Keratinocyte (primary cell): ENCODE data around the gene ROR2. TPM values are rescaled to one million over a fixed set of nuclear protein-coding genes. Genes with fewer than 3 reads are reported as not detected.

Experiments
- DNase-seq: peaks from one replicate; pipeline ENCODE4 v3.0.0-alpha.2; 2011; ENCODE audit warnings: low read depth, missing footprints, low spot score
- FAIRE-seq: peaks from 2 replicates; lab custom pipeline; 2011; peaks lifted over from hg19 to GRCh38; lab: Jason Lieb, UNC
- H2AFZ ChIP-seq: 2 replicates; pipeline ENCODE4 v1.6.0; 2012; ENCODE audit warnings: low read length, control low read depth, inconsistent platforms; ENCODE audit not compliant: control insufficient read depth
- H3K27ac ChIP-seq: 2 replicates; pipeline ENCODE4 v1.5.1; 2011; ENCODE audit warnings: low read length; ENCODE audit not compliant: control insufficient read depth, insufficient read depth
- H3K27me3 ChIP-seq: 3 replicates; pipeline ENCODE4 v1.6.0; 2011; ENCODE audit warnings: low read length; ENCODE audit not compliant: control insufficient read depth, insufficient read depth; ENCODE audit errors: extremely low read depth
- H3K36me3 ChIP-seq, 2 experiments: 2 replicates in 1 of 2; 3 replicates in 1 of 2; pipeline ENCODE4 v1.5.1; 2011; ENCODE audit warnings: low read length in 2 of 2, mild to moderate bottlenecking in 1 of 2; ENCODE audit not compliant: control insufficient read depth in 2 of 2, insufficient read depth in 2 of 2; ENCODE audit errors: extremely low read depth in 1 of 2
- H3K4me1 ChIP-seq: 3 replicates; pipeline ENCODE4 v1.5.1; 2011; ENCODE audit warnings: low read length; ENCODE audit not compliant: control insufficient read depth, insufficient read depth; ENCODE audit errors: extremely low read depth
- H3K4me2 ChIP-seq: 3 replicates; pipeline ENCODE4 v1.6.0; 2011; ENCODE audit warnings: low read depth, low read length; ENCODE audit not compliant: control insufficient read depth, insufficient read depth; ENCODE audit errors: extremely low read depth
- H3K4me3 ChIP-seq, 3 experiments: fragments of 200-600 bp in 1 of 3; sonication (generic) in 1 of 3; 2 replicates in 2 of 3; 3 replicates in 1 of 3; pipeline ENCODE4 v1.5.1; 2011 to 2016; ENCODE audit warnings: low read length in 3 of 3, mild to moderate bottlenecking in 3 of 3, control low read depth in 2 of 3, inconsistent platforms in 1 of 3, low read depth in 1 of 3, mixed read lengths in 1 of 3, mixed run types in 1 of 3, moderate library complexity in 1 of 3; ENCODE audit not compliant: control insufficient read depth in 2 of 3, insufficient read depth in 2 of 3; ENCODE audit errors: extremely low read depth in 1 of 3
- H3K79me2 ChIP-seq: 2 replicates; pipeline ENCODE4 v1.6.0; 2012; ENCODE audit warnings: low read length; ENCODE audit not compliant: control insufficient read depth, insufficient read depth
- H3K9ac ChIP-seq: 3 replicates; pipeline ENCODE4 v1.6.0; 2011; ENCODE audit warnings: low read length; ENCODE audit not compliant: control insufficient read depth, insufficient read depth; ENCODE audit errors: extremely low read depth
- H3K9me1 ChIP-seq: 3 replicates; pipeline ENCODE4 v1.6.0; 2011; ENCODE audit warnings: low read length; ENCODE audit not compliant: control insufficient read depth, insufficient read depth; ENCODE audit errors: extremely low read depth
- H3K9me3 ChIP-seq: 2 replicates; pipeline ENCODE4 v1.5.1; 2012; ENCODE audit warnings: low read depth, low read length; ENCODE audit not compliant: control insufficient read depth
- H4K20me1 ChIP-seq: 3 replicates; pipeline ENCODE4 v1.6.0; 2011; ENCODE audit warnings: low read length; ENCODE audit not compliant: control insufficient read depth, insufficient read depth; ENCODE audit errors: extremely low read depth
- CTCF ChIP-seq, 3 experiments: IDR thresholded peaks in 1 of 3; conservative IDR thresholded peaks in 1 of 3; optimal IDR thresholded peaks in 1 of 3; 2 replicates in 2 of 3; 3 replicates in 1 of 3; pipeline versions ENCODE3 to v1.5.1; 2011; ENCODE audit warnings: low read length in 3 of 3, mild to moderate bottlenecking in 3 of 3, moderate library complexity in 2 of 3, control low read depth in 1 of 3, inconsistent platforms in 1 of 3; ENCODE audit not compliant: insufficient read depth in 2 of 3; ENCODE audit errors: extremely low read depth in 1 of 3
- EZH2 ChIP-seq: IDR thresholded peaks from one replicate; pipeline ENCODE4 v1.6.1; 2012; ENCODE audit warnings: inconsistent platforms, mild to moderate bottlenecking, low read length, moderate library complexity
- dilution Hi-C: fragments of 300-500 bp; cut with MboI; formaldehyde crosslinking; loops from one replicate; pipeline ENCODE4 v1.7.0; 2020; ENCODE audit warnings: low sequenced_read_pairs; ENCODE audit not compliant: extremely low pct_ligation_motif_present
- polyA plus RNA-seq, 5 experiments: library from polyadenylated mRNA; depleted of rRNA in 3 of 5; stranded (reverse) in 3 of 5; stranded (forward) in 1 of 5; unstranded in 1 of 5; fragments of >200 nt; gene quantifications; 1 replicate in 1 of 5; 2 replicates in 3 of 5; 3 replicates in 1 of 5; pipeline versions ENCODE4 v1.2.1 to v1.2.3, GENCODE V29; 2011 to 2012; ENCODE audit warnings: missing spikeins in 2 of 5, low read depth in 1 of 5, low replicate concordance in 1 of 5

The ROR2 gene
- polyA plus RNA-seq, 1 donor (not counting 4 experiments of a cell fraction or from before 2014, with no cell fraction given): 0.22 TPM

- H3K9me1 ChIP-seq: no peaks in the 10 kb centered on the region
- no peaks in the 10 kb centered on the region for H3K9me3 ChIP-seq
- H4K20me1 ChIP-seq: no peaks in the 10 kb centered on the region
- H2AFZ ChIP-seq: no peak overlapping the region
- no peaks in the 10 kb centered on the region for H3K36me3 ChIP-seq
- no peak overlapping the region for H3K4me2 ChIP-seq
- TF ChIP-seq EZH2 (no peak), CTCF (optimal IDR thresholded peaks at IDR 0.05 in 1 of 3, IDR thresholded peaks at IDR 0.05 in 1 of 3, conservative IDR thresholded peaks at IDR 0.05 in 1 of 3; ENCODE audit: extremely low read depth in 1 of 3, insufficient read depth in 2 of 3, low read length in 3 of 3) (no peak)
- H3K79me2 ChIP-seq: no peaks in the 10 kb centered on the region
- no peak overlapping the region for H3K4me3 ChIP-seq
- no peaks in the 10 kb centered on the region for H3K4me1 ChIP-seq
- DNase-seq (no peak), FAIRE-seq (peak; percentile 41)
- no peak overlapping the region for H3K9ac ChIP-seq
- dilution Hi-C loops: no loop called here
- H3K27ac ChIP-seq: no peak overlapping the region
- H3K27me3 ChIP-seq: no peaks in the 10 kb centered on the region
These were observed 215.0 kb downstream of the ROR2 start for GRCh38 chr9:91735049-91735448.

- dilution Hi-C loops: no loop called here
- no peaks in the 10 kb centered on the region for H3K79me2 ChIP-seq
- no peaks in the 10 kb centered on the region for H3K36me3 ChIP-seq
- H3K27me3 ChIP-seq: no peaks in the 10 kb centered on the region
- H3K4me1 ChIP-seq: no peaks in the 10 kb centered on the region
- H3K9ac ChIP-seq: no peak overlapping the region
- H3K9me3 ChIP-seq: no peaks in the 10 kb centered on the region
- peak; percentile 68 for FAIRE-seq
- H4K20me1 ChIP-seq: no peaks in the 10 kb centered on the region
- TF ChIP-seq EZH2: no peak
- TF ChIP-seq CTCF (optimal IDR thresholded peaks at IDR 0.05 in 1 of 3, IDR thresholded peaks at IDR 0.05 in 1 of 3, conservative IDR thresholded peaks at IDR 0.05 in 1 of 3; ENCODE audit: extremely low read depth in 1 of 3, insufficient read depth in 2 of 3, low read length in 3 of 3): peak; percentile 95 to 99 (median 97)
- no peak overlapping the region for H3K4me3 ChIP-seq
- no peak overlapping the region for H3K4me2 ChIP-seq
- no peak overlapping the region for H2AFZ ChIP-seq
- H3K9me1 ChIP-seq: no peaks in the 10 kb centered on the region
- no peak for DNase-seq
- no peak overlapping the region for H3K27ac ChIP-seq
These were observed 215.6 kb downstream of the ROR2 start for GRCh38 chr9:91734371-91734981.
